SK-N-MC (cell line): ENCODE results near the gene ANKS1B.

ENCODE experiments used
- EZH2 ChIP-seq: fragments of 200-600 bp; sonication (generic); IDR thresholded peaks from one replicate; pipeline ENCODE4 v1.6.1; 2017; ENCODE audit warnings: antibody characterized with exemption
- FOXP2 ChIP-seq: optimal IDR thresholded peaks from 2 replicates; pipeline ENCODE3; 2011; ENCODE audit warnings: mild to moderate bottlenecking, moderate library complexity; ENCODE audit not compliant: insufficient read depth; ENCODE audit errors: extremely low read length, control extremely low read depth
- POLR2AphosphoS5 ChIP-seq: IDR thresholded peaks from 2 replicates; pipeline ENCODE4 v1.6.1; 2012; ENCODE audit warnings: mild to moderate bottlenecking, low read depth, low read length, borderline replicate concordance

- TF ChIP-seq POLR2AphosphoS5 (no peak), EZH2 (no peak), FOXP2 (no peak)
Observed at GRCh38 chr12:99558109-99558508, 426.6 kb downstream of the ANKS1B start.
